ENCODE results near the gene APLF. TPM values are rescaled to one million over a fixed set of nuclear protein-coding genes. Genes with fewer than 3 reads are reported as not detected.

The APLF gene
- total and polyA plus RNA-seq, 8 donors = 3.3 to 4.4 (median 3.9) TPM

- no peak for DNase-seq
- no peak overlapping the region for H3K4me3 ChIP-seq
- intact Hi-C loops (cut with DNase I) = loop anchor here in 1 of 2 donors (10.0 kb wide), 1 partner anchor 436 kb away; no protein-coding TSS in a partner anchor
- no peaks in the 10 kb centered on the region for H3K4me1 ChIP-seq
- H3K36me3 ChIP-seq = no peaks in the 10 kb centered on the region
- no peak for ATAC-seq
- no peaks in the 10 kb centered on the region for H3K9me3 ChIP-seq
- H3K27ac ChIP-seq = no peak overlapping the region
- H3K27me3 ChIP-seq = no peaks in the 10 kb centered on the region
- TF ChIP-seq CTCF (IDR thresholded peaks at IDR 0.05) = no peak
Observed at GRCh38 chr2:68489282-68489681, 21.9 kb downstream of the APLF start.

DNA sequence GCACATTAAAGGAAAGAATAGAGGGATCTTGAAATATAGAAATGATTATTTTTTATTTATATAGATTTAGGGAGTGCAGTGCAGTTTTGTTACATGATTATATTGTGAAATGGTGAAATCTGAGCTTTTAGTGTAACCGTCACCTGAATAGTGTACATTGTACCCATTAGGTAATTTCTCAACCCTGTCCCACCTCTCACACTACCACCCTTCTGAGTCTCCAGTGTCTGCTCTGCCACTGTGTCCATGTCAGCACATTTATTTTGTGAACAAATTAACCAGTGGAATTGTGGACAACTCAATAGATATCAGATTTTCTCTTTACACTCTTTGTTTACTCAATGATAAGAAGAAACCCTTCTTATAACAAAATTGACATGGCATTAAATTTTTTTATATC, 24.2 kb downstream of the APLF start:
- intact Hi-C loops (cut with DNase I) = no loop called here
- ATAC-seq (no peak), DNase-seq (no peak)
- Histone ChIP-seq H3K27me3 (no peaks in the 10 kb centered on the region), H3K4me1 (no peaks in the 10 kb centered on the region), H3K36me3 (no peaks in the 10 kb centered on the region), H3K27ac (no peak overlapping the region), H3K4me3 (no peak overlapping the region), H3K9me3 (peaks cover 0 to 15% of the 10 kb centered on the region in 2 donors)
- TF ChIP-seq CTCF (IDR thresholded peaks at IDR 0.05) = no peak

GRCh38 chr2:68499133-68499532, 31.7 kb downstream of the APLF start:
- no peaks in the 10 kb centered on the region for H3K4me1 ChIP-seq
- ATAC-seq = no peak
- DNase-seq = no peak
- H3K36me3 ChIP-seq = no peaks in the 10 kb centered on the region
- H3K27me3 ChIP-seq = no peaks in the 10 kb centered on the region
- H3K27ac ChIP-seq = no peak overlapping the region
- no peak overlapping the region for H3K4me3 ChIP-seq
- intact Hi-C loops (cut with DNase I) = no loop called here
- H3K9me3 ChIP-seq = peaks cover 0 to 23% of the 10 kb centered on the region in 2 donors
- TF ChIP-seq CTCF (IDR thresholded peaks at IDR 0.05) = no peak

DNA sequence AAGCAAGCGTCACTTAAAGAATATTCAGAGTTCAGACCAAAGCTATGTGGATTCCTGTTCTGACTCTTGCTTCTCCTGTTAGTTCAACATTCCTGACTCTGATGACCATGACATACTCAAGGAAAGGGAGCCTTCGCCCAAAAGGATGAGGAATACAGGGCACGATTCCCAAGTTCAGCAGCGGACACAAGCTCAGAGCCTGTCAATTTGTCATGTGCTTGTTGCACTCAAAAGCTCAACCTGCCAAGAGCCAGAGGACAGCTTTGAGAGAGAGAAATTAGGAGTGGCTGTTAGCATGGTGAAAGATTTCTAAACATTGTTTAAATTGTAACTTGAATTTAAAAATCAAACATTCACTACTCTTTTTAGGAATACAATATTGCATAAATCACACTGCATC, 33.3 kb downstream of the APLF start:
- H3K4me1 ChIP-seq = no peaks in the 10 kb centered on the region
- H3K36me3 ChIP-seq = no peaks in the 10 kb centered on the region
- peaks cover 0 to 17% of the 10 kb centered on the region in 2 donors for H3K9me3 ChIP-seq
- no peak overlapping the region for H3K4me3 ChIP-seq
- no peak for TF ChIP-seq CTCF (IDR thresholded peaks at IDR 0.05)
- DNase-seq = no peak
- no peak for ATAC-seq
- intact Hi-C loops (cut with DNase I) = no loop called here
- H3K27ac ChIP-seq = no peak overlapping the region
- no peaks in the 10 kb centered on the region for H3K27me3 ChIP-seq

DNA sequence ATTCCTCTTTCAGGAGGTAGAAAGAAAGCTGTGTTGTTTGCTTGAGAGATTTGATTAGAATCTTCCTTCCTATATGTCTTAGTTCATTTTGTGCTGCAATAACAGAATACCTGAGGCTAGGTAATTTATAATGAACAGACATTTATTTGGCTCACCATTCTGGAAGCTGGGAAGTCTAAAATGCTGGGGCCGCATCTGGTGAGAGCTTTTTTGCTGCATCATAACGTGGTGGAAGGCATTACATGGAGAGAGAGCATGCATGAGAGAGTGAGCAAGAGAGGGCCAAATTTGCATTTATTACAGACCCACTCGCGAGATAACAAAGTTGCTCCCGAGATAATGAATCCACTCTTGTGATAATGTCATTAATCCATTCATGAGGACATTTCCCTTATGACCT, 34.4 kb downstream of the APLF start:
- TF ChIP-seq CTCF (IDR thresholded peaks at IDR 0.05) = no peak
- Histone ChIP-seq H3K4me3 (no peak overlapping the region), H3K27me3 (no peaks in the 10 kb centered on the region), H3K9me3 (peaks cover 0 to 6% of the 10 kb centered on the region in 2 donors), H3K36me3 (no peaks in the 10 kb centered on the region), H3K27ac (no peak overlapping the region), H3K4me1 (no peaks in the 10 kb centered on the region)
- intact Hi-C loops (cut with DNase I) = no loop called here
- DNase-seq = no peak
- no peak for ATAC-seq

Measured in left lung (tissue), 10 donors.